Measurements from ENCODE around the gene TMPRSS3.

DNA sequence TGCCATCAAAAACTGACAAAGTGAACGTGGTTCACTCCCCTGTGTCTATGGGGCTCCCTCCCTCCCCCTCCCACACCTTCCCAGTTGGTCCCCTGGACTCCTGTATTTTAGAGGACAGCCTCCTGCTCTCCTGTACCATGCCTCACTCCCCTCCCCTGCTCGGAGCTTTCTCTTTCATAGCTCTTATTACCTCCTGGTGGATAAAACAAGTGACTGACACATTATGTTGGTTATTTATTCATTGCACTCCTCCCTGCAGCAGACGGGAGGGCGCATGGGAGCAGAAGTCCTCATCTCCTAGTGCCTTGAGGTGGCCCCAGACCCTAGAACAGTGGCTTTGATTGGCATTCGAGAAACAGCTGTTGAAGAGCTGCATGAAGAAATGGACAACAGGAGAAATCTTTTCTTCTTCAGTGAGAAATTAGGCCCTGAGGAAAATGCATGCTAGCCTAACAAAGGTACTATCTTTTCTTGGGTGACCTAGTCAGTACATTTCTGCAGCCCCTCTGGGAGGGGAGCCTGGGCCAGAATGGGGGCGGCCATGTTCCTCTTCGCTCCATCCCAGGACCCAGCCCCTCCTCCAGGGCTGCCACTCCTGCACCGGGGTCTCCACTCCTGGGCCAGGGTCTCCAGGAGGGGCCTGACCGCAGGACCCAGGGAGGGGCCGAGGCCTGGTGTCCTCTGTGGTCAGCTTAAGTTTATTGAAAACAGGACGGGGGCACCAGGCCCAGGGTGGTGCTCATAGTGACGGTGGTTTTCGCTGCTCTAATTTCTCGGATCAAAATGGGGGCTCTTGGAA lies 28.3 kb downstream of the TMPRSS3 start:
- TF ChIP-seq, protein P1, sequence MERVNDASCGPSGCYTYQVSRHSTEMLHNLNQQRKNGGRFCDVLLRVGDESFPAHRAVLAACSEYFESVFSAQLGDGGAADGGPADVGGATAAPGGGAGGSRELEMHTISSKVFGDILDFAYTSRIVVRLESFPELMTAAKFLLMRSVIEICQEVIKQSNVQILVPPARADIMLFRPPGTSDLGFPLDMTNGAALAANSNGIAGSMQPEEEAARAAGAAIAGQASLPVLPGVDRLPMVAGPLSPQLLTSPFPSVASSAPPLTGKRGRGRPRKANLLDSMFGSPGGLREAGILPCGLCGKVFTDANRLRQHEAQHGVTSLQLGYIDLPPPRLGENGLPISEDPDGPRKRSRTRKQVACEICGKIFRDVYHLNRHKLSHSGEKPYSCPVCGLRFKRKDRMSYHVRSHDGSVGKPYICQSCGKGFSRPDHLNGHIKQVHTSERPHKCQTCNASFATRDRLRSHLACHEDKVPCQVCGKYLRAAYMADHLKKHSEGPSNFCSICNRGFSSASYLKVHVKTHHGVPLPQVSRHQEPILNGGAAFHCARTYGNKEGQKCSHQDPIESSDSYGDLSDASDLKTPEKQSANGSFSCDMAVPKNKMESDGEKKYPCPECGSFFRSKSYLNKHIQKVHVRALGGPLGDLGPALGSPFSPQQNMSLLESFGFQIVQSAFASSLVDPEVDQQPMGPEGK (CRISPR knock-in tag; IDR thresholded peaks at IDR 0.05; ENCODE audit: borderline replicate concordance) = no peak
- TF ChIP-seq GLIS3 (CRISPR knock-in tag; IDR thresholded peaks at IDR 0.05) = no peak
- TF ChIP-seq ZC3H10 (CRISPR knock-in tag; IDR thresholded peaks at IDR 0.05) = no peak
- TF ChIP-seq ESRRG (CRISPR knock-in tag; IDR thresholded peaks at IDR 0.05) = no peak
- TF ChIP-seq SNAI2 (CRISPR knock-in tag; IDR thresholded peaks at IDR 0.05) = no peak
- TF ChIP-seq TOX (CRISPR knock-in tag; IDR thresholded peaks at IDR 0.05; ENCODE audit: borderline replicate concordance) = no peak
- no peak for TF ChIP-seq ZFP3 (CRISPR knock-in tag; IDR thresholded peaks at IDR 0.05)
- no peak for TF ChIP-seq ARNTL (CRISPR knock-in tag; IDR thresholded peaks at IDR 0.05; ENCODE audit: borderline replicate concordance, low read depth)
- TF ChIP-seq TCF4 (CRISPR knock-in tag; IDR thresholded peaks at IDR 0.05; ENCODE audit: borderline replicate concordance) = no peak
- TF ChIP-seq CSDC2 (CRISPR knock-in tag; IDR thresholded peaks at IDR 0.05) = no peak
